Fibroblast of mammary gland (primary cell): Measurements from ENCODE around the gene AGAP5.

Experiments
- DNase-seq: peaks from one replicate; pipeline ENCODE4 v3.0.0-alpha.2; 2010; ENCODE audit warnings: low read depth
- H3K4me3 ChIP-seq: 2 replicates; pipeline ENCODE4 v1.5.1; 2011; ENCODE audit warnings: low read depth, mild to moderate bottlenecking, low read length, moderate library complexity; ENCODE audit not compliant: control insufficient read depth
- CTCF ChIP-seq: conservative IDR thresholded peaks from 2 replicates; pipeline ENCODE4 v1.5.1; 2011; ENCODE audit warnings: low read depth, low read length, inconsistent platforms; ENCODE audit not compliant: control insufficient read depth, insufficient read depth

Gene AGAP5

GRCh38 chr10:73643362-73643761, 54.5 kb downstream of the AGAP5 start:
- DNase-seq: no peak
- TF ChIP-seq CTCF: no peak
- H3K4me3 ChIP-seq: no peak overlapping the region

GRCh38 chr10:73641328-73642060, 56.4 kb downstream of the AGAP5 start, which contains the start of gene MYOZ1:
Gene MYOZ1, minus strand, starts transcription at chr10:73641474. Its CDS starts 1,457 bp downstream, at chr10:73640017.
- TF ChIP-seq CTCF: no peak
- no peak within 1 kb of the TSS for H3K4me3 ChIP-seq
- no peak for DNase-seq

- TF ChIP-seq CTCF: no peak
- no peak overlapping the region for H3K4me3 ChIP-seq
- no peak for DNase-seq
Measured at GRCh38 chr10:73639286-73639685, 58.6 kb downstream of the AGAP5 start.

GRCh38 chr10:73635781-73636180, 62.1 kb downstream of the AGAP5 start:
- DNase-seq: no peak
- no peak for TF ChIP-seq CTCF
- no peak overlapping the region for H3K4me3 ChIP-seq

GRCh38 chr10:73634421-73634820, 63.5 kb downstream of the AGAP5 start:
- no peak for DNase-seq
- H3K4me3 ChIP-seq: no peak overlapping the region
- no peak for TF ChIP-seq CTCF

GRCh38 chr10:73629165-73629564, 68.7 kb downstream of the AGAP5 start:
- H3K4me3 ChIP-seq: no peak overlapping the region
- DNase-seq: no peak
- TF ChIP-seq CTCF: no peak
